IMR-90 (cell line): Measurements from ENCODE around the gene IRF4. TPM values are rescaled to one million over a fixed set of nuclear protein-coding genes. Genes with fewer than 3 reads are reported as not detected.

Source experiments
- ATAC-seq: fragments of 200-7000 bp; cut with Tn5 transposase; 2 replicates; pipeline ENCODE4 v1.9.1; 2020; ENCODE audit warnings: low read depth, mild to moderate bottlenecking, moderate library complexity
- BruUV-seq: library from RNA; stranded (reverse); fragments of 400-500 nt; replicated peaks from 2 replicates; lab custom pipeline; 2021; lab: Mats Ljungman, UMichigan
- CTCF ChIA-PET: fragments of 300-600 bp; formaldehyde crosslinking; extraction: SDS; loops from one replicate; lab custom pipeline; 2021; ENCODE audit warnings: antibody characterized with exemption; lab: Yijun Ruan, JAX
- POLR2A ChIA-PET: fragments of 300-600 bp; sonication (Branson Sonifier 250); formaldehyde crosslinking; loops from one replicate; lab custom pipeline; 2022; ENCODE audit warnings: antibody characterized with exemption; ENCODE audit not compliant: unreplicated experiment; lab: Charles Lee
- DNase-seq: peaks from one replicate; pipeline ENCODE4 v3.0.0; 2013
- H2AFZ ChIP-seq: replicated peaks from 2 replicates; pipeline ENCODE3; 2013; ENCODE audit warnings: low read length, mild to moderate bottlenecking; ENCODE audit not compliant: poor library complexity
- H2AK5ac ChIP-seq: 2 replicates; pipeline ENCODE4 v1.6.1; 2013; ENCODE audit warnings: low read depth, low read length, inconsistent platforms
- H2AK9ac ChIP-seq: replicated peaks from 2 replicates; pipeline ENCODE3; 2013; ENCODE audit warnings: mild to moderate bottlenecking, low read depth, low read length, moderate library complexity; ENCODE audit not compliant: poor library complexity
- H2BK120ac ChIP-seq: 2 replicates; pipeline ENCODE4 v1.6.1; 2013; ENCODE audit warnings: low read depth, low read length, inconsistent platforms
- H2BK15ac ChIP-seq: 3 replicates; pipeline ENCODE4 v1.6.1; 2013; ENCODE audit warnings: low read depth, low read length, inconsistent platforms
- H2BK20ac ChIP-seq: 2 replicates; pipeline ENCODE4 v1.6.1; 2013; ENCODE audit warnings: low read depth, mild to moderate bottlenecking, inconsistent platforms, low read length, moderate library complexity
- H2BK5ac ChIP-seq: 2 replicates; pipeline ENCODE4 v1.6.1; 2013; ENCODE audit warnings: mild to moderate bottlenecking, low read depth, low read length, inconsistent platforms; ENCODE audit not compliant: poor library complexity, severe bottlenecking
- H3K14ac ChIP-seq: replicated peaks from 2 replicates; pipeline ENCODE4 v1.6.1; 2013; ENCODE audit warnings: low read depth, low read length, inconsistent platforms
- H3K18ac ChIP-seq: 2 replicates; pipeline ENCODE4 v1.6.1; 2013; ENCODE audit warnings: low read depth, low read length, control low read depth
- H3K23ac ChIP-seq: 2 replicates; pipeline ENCODE4 v1.6.1; 2013; ENCODE audit warnings: low read depth, low read length, inconsistent platforms
- H3K27ac ChIP-seq: 2 replicates; pipeline ENCODE4 v1.5.1; 2013; ENCODE audit warnings: mild to moderate bottlenecking, control low read depth, low read length; ENCODE audit not compliant: insufficient read depth
- H3K27me3 ChIP-seq: 2 replicates; pipeline ENCODE4 v1.6.1; 2013; ENCODE audit warnings: low read length; ENCODE audit not compliant: control insufficient read depth, insufficient read depth
- H3K36me3 ChIP-seq: 2 replicates; pipeline ENCODE4 v1.6.1; 2013; ENCODE audit warnings: low read length, mixed read lengths; ENCODE audit not compliant: control insufficient read depth, insufficient read depth
- H3K4ac ChIP-seq: 2 replicates; pipeline ENCODE4 v1.6.1; 2013; ENCODE audit warnings: low read depth, low read length, inconsistent platforms
- H3K4me1 ChIP-seq: 2 replicates; pipeline ENCODE4 v1.6.1; 2013; ENCODE audit warnings: low read length, mixed read lengths; ENCODE audit not compliant: control insufficient read depth, insufficient read depth
- H3K4me2 ChIP-seq: 2 replicates; pipeline ENCODE4 v1.6.1; 2013; ENCODE audit warnings: low read depth, mild to moderate bottlenecking, control low read depth, low read length, moderate library complexity
- H3K4me3 ChIP-seq: 2 replicates; pipeline ENCODE4 v1.5.1; 2013; ENCODE audit warnings: low read depth, mild to moderate bottlenecking, control low read depth, low read length, moderate library complexity; ENCODE audit not compliant: insufficient read depth
- H3K56ac ChIP-seq: 2 replicates; pipeline ENCODE4 v1.6.1; 2013; ENCODE audit warnings: low read length, inconsistent platforms; ENCODE audit not compliant: insufficient read depth; ENCODE audit errors: extremely low read depth
- H3K79me1 ChIP-seq, 2 experiments: 2 replicates each; pipeline ENCODE4 v1.6.1; 2013; ENCODE audit warnings: low read length in 2 of 2, inconsistent platforms in 1 of 2, low read depth in 1 of 2
- H3K9ac ChIP-seq: 2 replicates; pipeline ENCODE4 v1.6.1; 2013; ENCODE audit warnings: low read depth, low read length, control low read depth
- H3K9me1 ChIP-seq: 2 replicates; pipeline ENCODE4 v1.6.1; 2013; ENCODE audit warnings: low read length, inconsistent platforms; ENCODE audit not compliant: insufficient read depth
- H3K9me3 ChIP-seq: 2 replicates; pipeline ENCODE4 v1.6.1; 2013; ENCODE audit warnings: low read length; ENCODE audit not compliant: control insufficient read depth, insufficient read depth
- H4K20me1 ChIP-seq: 2 replicates; pipeline ENCODE4 v1.6.1; 2013; ENCODE audit warnings: low read length, inconsistent platforms; ENCODE audit not compliant: insufficient read depth
- H4K5ac ChIP-seq: 2 replicates; pipeline ENCODE4 v1.6.1; 2013; ENCODE audit warnings: mild to moderate bottlenecking, low read depth, low read length, control low read depth
- H4K8ac ChIP-seq, 2 experiments: 2 replicates each; pipeline ENCODE4 v1.6.1; 2013; ENCODE audit warnings: low read depth in 2 of 2, low read length in 2 of 2, control low read depth in 1 of 2, inconsistent platforms in 1 of 2
- H4K91ac ChIP-seq: 2 replicates; pipeline ENCODE4 v1.6.1; 2013; ENCODE audit warnings: low read depth, low read length, inconsistent platforms; ENCODE audit not compliant: insufficient read depth
- BHLHE40 ChIP-seq: fragments of 150-350 bp; IDR thresholded peaks from 2 replicates; pipeline ENCODE4 v1.6.1; 2016; ENCODE audit warnings: mild to moderate bottlenecking, low read depth, low read length
- CHD1 ChIP-seq: IDR thresholded peaks from 2 replicates; pipeline ENCODE4 v1.6.1; 2012; ENCODE audit warnings: low read depth, low read length, improper control_type of control experiment
- ELK1 ChIP-seq: fragments of 150-350 bp; IDR thresholded peaks from 2 replicates; pipeline ENCODE4 v1.6.1; 2016; ENCODE audit warnings: low read depth, mild to moderate bottlenecking, low read length, moderate library complexity, borderline replicate concordance
- MAFK ChIP-seq: IDR thresholded peaks from 2 replicates; pipeline ENCODE4 v1.6.1; 2012; ENCODE audit warnings: low read depth, low read length, improper control_type of control experiment
- MAZ ChIP-seq: IDR thresholded peaks from 2 replicates; pipeline ENCODE4 v1.6.1; 2012; ENCODE audit warnings: low read depth, mild to moderate bottlenecking, low read length, improper control_type of control experiment, moderate library complexity, borderline replicate concordance
- POLR2A ChIP-seq: IDR thresholded peaks from 2 replicates; pipeline ENCODE4 v1.6.1; 2012; ENCODE audit warnings: mild to moderate bottlenecking, low read depth, low read length
- RAD21 ChIP-seq: IDR thresholded peaks from 2 replicates; pipeline ENCODE4 v1.6.1; 2012; ENCODE audit warnings: low read length, improper control_type of control experiment
- RCOR1 ChIP-seq: IDR thresholded peaks from 2 replicates; pipeline ENCODE4 v1.6.1; 2012; ENCODE audit warnings: mild to moderate bottlenecking, low read length, improper control_type of control experiment; ENCODE audit not compliant: insufficient replicate concordance
- SMC3 ChIP-seq: fragments of 150-350 bp; IDR thresholded peaks from 2 replicates; pipeline ENCODE4 v1.6.1; 2016; ENCODE audit warnings: low read depth, mild to moderate bottlenecking, antibody characterized with exemption, low read length, moderate library complexity
- USF2 ChIP-seq: fragments of 150-350 bp; IDR thresholded peaks from 2 replicates; pipeline ENCODE4 v1.6.1; 2017; ENCODE audit warnings: mild to moderate bottlenecking, antibody characterized with exemption, low read length, low read depth
- WGBS, 2 experiments: methylation state at CpG; one replicate each; pipeline versions ENCODE4 v1.1.5 to v1.1.7; 2013; ENCODE audit warnings: missing lambda C conversion rate in 2 of 2; ENCODE audit not compliant: insufficient read length in 1 of 2; ENCODE audit errors: extremely low coverage in 2 of 2; 5-methylcytosine and 5-hydroxymethylcytosine counted together
- dilution Hi-C: fragments of 300-500 bp; cut with HindIII; formaldehyde crosslinking; loops from one replicate; pipeline ENCODE4 v1.14.3; 2018; ENCODE audit warnings: low sequenced_read_pairs; ENCODE audit not compliant: unreplicated experiment
- in situ Hi-C: fragments of 300-500 bp; cut with MboI; formaldehyde crosslinking; loops from 3 replicates; pipeline ENCODE4 v1.14.3; 2019; ENCODE audit warnings: low sequenced_read_pairs, inconsistent platforms, mixed read lengths
- intact Hi-C: fragments of 100-400 bp; cut with micrococcal nuclease; formaldehyde crosslinking; loops from 2 replicates; pipeline ENCODE4 v1.10.0; 2022
- polyA plus RNA-seq, 3 experiments: library from polyadenylated mRNA; depleted of rRNA; stranded (reverse); fragments of >200 nt; gene quantifications; 2 replicates each; pipeline ENCODE4 v1.2.3, GENCODE V29; 2012; ENCODE audit warnings: low replicate concordance in 1 of 3
- total RNA-seq: library from RNA; depleted of rRNA; stranded (reverse); fragments of >200 nt; gene quantifications from 2 replicates; pipeline ENCODE4 v1.2.3, GENCODE V29; 2012

Gene IRF4
- total and polyA plus RNA-seq, 2 of the 4 experiments (the other 2 are of a cell fraction) = not detected

- Histone ChIP-seq H2BK15ac (no peak overlapping the region), H3K36me3 (no peaks in the 10 kb centered on the region), H2AK5ac (no peak overlapping the region), H2BK20ac (no peak overlapping the region), H3K4me2 (no peak overlapping the region), H2AK9ac (no peak overlapping the region), H3K4me3 (no peak overlapping the region), H4K8ac (no peak overlapping the region), H2AFZ (no peak overlapping the region), H3K27ac (no peak overlapping the region), H4K5ac (no peak overlapping the region), H3K9me3 (peaks cover 12% of the 10 kb centered on the region), H3K27me3 (peaks cover 38% of the 10 kb centered on the region), H4K91ac (no peak overlapping the region), H4K20me1 (no peaks in the 10 kb centered on the region), H2BK120ac (no peak overlapping the region), H2BK5ac (no peak overlapping the region), H3K23ac (no peak overlapping the region), H3K18ac (no peak overlapping the region), H3K56ac (no peak overlapping the region), H3K14ac (no peak overlapping the region), H3K9me1 (no peaks in the 10 kb centered on the region), H3K4me1 (peaks cover 4% of the 10 kb centered on the region; the same call in 1 of the 2 replicates), H3K9ac (no peak overlapping the region), H3K4ac (no peak overlapping the region), H3K79me1 (no peaks in the 10 kb centered on the region)
- ATAC-seq = no peak
- intact Hi-C loops = no loop called here
- DNase-seq = no peak
- ChIA-PET POLR2A (no interaction called here), CTCF (no interaction called here)
- dilution Hi-C loops = no loop called here
- TF ChIP-seq BHLHE40 = no peak
- no peak for TF ChIP-seq MAZ
- no peak for TF ChIP-seq MAFK
- TF ChIP-seq CHD1 = no peak
- TF ChIP-seq USF2 = no peak
- no peak for TF ChIP-seq POLR2A
- TF ChIP-seq ELK1 = no peak
- no peak for TF ChIP-seq RCOR1
- no peak for TF ChIP-seq SMC3
- TF ChIP-seq RAD21 = no peak
- 79% methylated on average over 17 of the region's 17 CpGs; no CpG with 5 or more reads in 1 of the 2 experiments for WGBS, 2 experiments
- in situ Hi-C loops = no loop called here
- BruUV-seq = no TSS peak
Observed at GRCh38 chr6:381742-382461, 9.7 kb upstream of the IRF4 start.
